Right atrium auricular region (tissue), 2 donors: ENCODE data around the gene GABPA. TPM values are rescaled to one million over a fixed set of nuclear protein-coding genes. Genes with fewer than 3 reads are reported as not detected.

ENCODE experiments used
- total RNA-seq, 2 donors: library from RNA; depleted of rRNA; stranded (reverse); fragments of >200 nt; gene quantifications; one replicate each; pipeline ENCODE4 v1.1.0, GENCODE V29; 2016

GABPA gene
- total RNA-seq, 2 donors from 2014 or later: 13.9 to 18.1 TPM

Other genes starting within 250 kb of the GABPA start
- 10 to 100 TPM; 25.9 to 35.7 TPM for gene MRPL39, start 127.5 kb upstream of the GABPA start, total RNA-seq
- gene JAM2, start 95.7 kb upstream of the GABPA start, total RNA-seq: 10 to 100 TPM; 12.3 to 15.6 TPM
- 100 to 1,000 TPM; 323 to 740 TPM for gene ATP5PF, start 68 bp upstream of the GABPA start, total RNA-seq